H1 (cell line): ENCODE data around the gene RER1. TPM values are rescaled to one million over a fixed set of nuclear protein-coding genes. Genes with fewer than 3 reads are reported as not detected.

Experiments used
- BACH1 ChIP-seq: IDR thresholded peaks from 2 replicates; pipeline ENCODE4 v1.6.1; 2012; ENCODE audit warnings: low read length, improper control_type of control experiment
- BCL11A ChIP-seq, 2 experiments: IDR thresholded peaks; one replicate each; pipeline ENCODE4 v1.6.1; 2011; ENCODE audit warnings: low read depth in 2 of 2, low read length in 2 of 2, mild to moderate bottlenecking in 2 of 2
- CBX8 ChIP-seq: fragments of 300-800, 300-1000 bp; sonication (generic); IDR thresholded peaks from 2 replicates; pipeline ENCODE4 v1.7.1; 2016; ENCODE audit warnings: low read depth, low read length, borderline replicate concordance
- CHD1 ChIP-seq: IDR thresholded peaks from 2 replicates; pipeline ENCODE4 v1.6.1; 2012; ENCODE audit warnings: low read depth, low read length, improper control_type of control experiment
- CHD7 ChIP-seq: fragments of 300-600 bp; sonication (generic); IDR thresholded peaks from 2 replicates; pipeline ENCODE4 v1.7.1; 2012; ENCODE audit warnings: low read length, moderate library complexity, mild to moderate bottlenecking, inconsistent platforms; ENCODE audit not compliant: insufficient replicate concordance
- JUND ChIP-seq: IDR thresholded peaks from 2 replicates; pipeline ENCODE4 v1.6.1; 2011; ENCODE audit warnings: mild to moderate bottlenecking, improper control_type of control experiment, low read length
- KDM4A ChIP-seq: IDR thresholded peaks from one replicate; pipeline ENCODE4 v1.7.1; 2012; ENCODE audit warnings: low read depth, mild to moderate bottlenecking, moderate library complexity, low read length, inconsistent platforms; ENCODE audit not compliant: severe bottlenecking
- NRF1 ChIP-seq: IDR thresholded peaks from 2 replicates; pipeline ENCODE4 v1.6.1; 2011; ENCODE audit warnings: mild to moderate bottlenecking, low read depth, low read length, improper control_type of control experiment
- SUZ12 ChIP-seq: fragments of 200-600 bp; sonication (generic); IDR thresholded peaks from 2 replicates; pipeline ENCODE4 v1.6.1; 2012; ENCODE audit warnings: mild to moderate bottlenecking, inconsistent platforms, low read length, moderate library complexity, mixed read lengths
- polyA plus RNA-seq, 7 experiments: library from polyadenylated mRNA; depleted of rRNA in 3 of 7; stranded (reverse) in 5 of 7; unstranded in 2 of 7; fragments of >200 nt in 5 of 7; fragments of 200-250 nt in 2 of 7; gene quantifications; 1 replicate in 5 of 7; 2 replicates in 1 of 7; 4 replicates in 1 of 7; pipeline versions ENCODE4 v1.2.1 to v1.2.3, GENCODE V29; 2011 to 2013; ENCODE audit warnings: missing spikeins in 2 of 7, mixed read lengths in 2 of 7
- total RNA-seq: library from RNA; stranded (reverse); fragmentation: NEBNext Ultra II Directional; extraction: Animal tissue kit (Norgen Biotek cat#: 25700); gene quantifications from 2 replicates; pipeline ENCODE4 v1.2.1, GENCODE V29; 2021

Gene RER1
- total and polyA plus RNA-seq, 2 of the 8 experiments (the other 6 are each of a cell fraction or from before 2014, with no cell fraction given) = 102 to 134 TPM

GRCh38 chr1:2415337-2415736, 23.7 kb downstream of the RER1 start (continued):
- TF ChIP-seq CHD7 (no peak), BACH1 (no peak), NRF1 (no peak), KDM4A (no peak), BCL11A (IDR thresholded peaks at IDR 0.05; ENCODE audit: low read depth in 2 of 2, low read length in 2 of 2) (no peak), CHD1 (no peak), JUND (no peak), CBX8 (no peak), SUZ12 (no peak)
- TF ChIP-seq, all 59 proteins: peak for 0
